ENCODE measurements around the gene EFNB3. TPM values are rescaled to one million over a fixed set of nuclear protein-coding genes. Genes with fewer than 3 reads are reported as not detected.

Gene EFNB3
- polyA plus RNA-seq, 1 of the 3 experiments (the other 2 are of a cell fraction), result 26.1 TPM

GRCh38 chr17:7687072-7687907 is 17.7 kb upstream of the EFNB3 start, which contains the start of gene TP53 (continued):
- no peak for TF ChIP-seq FOXJ3 (CRISPR knock-in tag; IDR thresholded peaks at IDR 0.05)
- TF ChIP-seq YY1 (IDR thresholded peaks at IDR 0.05; ENCODE audit: low read depth), result peak; percentile 98
- no peak for TF ChIP-seq RXRA (IDR thresholded peaks at IDR 0.05; ENCODE audit: borderline replicate concordance, low read depth)
- TF ChIP-seq CTCF (IDR thresholded peaks at IDR 0.05), result no peak

- POLR2A ChIA-PET, result interaction anchor here (0.7 to 4.5 kb wide), 20 partner anchors 16 to 359 kb away, joined by 3 to 53 read pairs (median 9); partner anchors contain the start of genes ATP1B2, CYB5D1, EFNB3 and FXR2
- H3K79me2 ChIP-seq (ENCODE audit: insufficient read depth), result peaks cover 65% of the 10 kb centered on the region
- no peaks in the 10 kb centered on the region for H3K9me2 ChIP-seq
- H3K4me2 ChIP-seq, result peak within 1 kb of the TSS; percentile 98
- peak; percentile 90 for DNase-seq
- peak within 1 kb of the TSS; percentile 99 for H3K9ac ChIP-seq
- no peaks in the 10 kb centered on the region for H3K27me3 ChIP-seq (ENCODE audit: insufficient read depth)
- no peaks in the 10 kb centered on the region for H3K9me3 ChIP-seq
- peak within 1 kb of the TSS; percentile 94 for H2AFZ ChIP-seq (ENCODE audit: low read depth)
- peak within 1 kb of the TSS; percentile 80 to 91 for H3K4me3 ChIP-seq (ENCODE audit: low read depth in 2 of 2, low read length in 1 of 2)
- peaks cover 12 to 17% of the 10 kb centered on the region in 2 experiments; a peak in 3 of 4 replicates for H3K4me1 ChIP-seq (ENCODE audit: control insufficient read depth in 1 of 2, insufficient read depth in 2 of 2, low read depth in 1 of 2, low read length in 1 of 2)
- peaks cover 2 to 9% of the 10 kb centered on the region in 2 experiments for H3K36me3 ChIP-seq (replicated peaks in 1 of 2; ENCODE audit: control insufficient read depth in 1 of 2, insufficient read depth in 2 of 2, low read length in 1 of 2)
- H4K20me1 ChIP-seq (ENCODE audit: insufficient read depth), result no peaks in the 10 kb centered on the region
- H3F3A ChIP-seq (replicated peaks; ENCODE audit: insufficient read depth), result peaks cover 27% of the 10 kb centered on the region
- peak within 1 kb of the TSS; percentile 97 to 98 for H3K27ac ChIP-seq (ENCODE audit: low read depth in 2 of 2, low read length in 1 of 2)
- 2% methylated on average over 16 of the region's 51 CpGs for WGBS (ENCODE audit: low lambda C conversion rate)
- CTCF ChIA-PET, result interaction anchor here (0.6 to 7.4 kb wide), 52 partner anchors 9 to 392 kb away, joined by 3 to 166 read pairs (median 5); partner anchors contain the start of genes ATP1B2, CD68, CHD3 and DNAH2
- TF ChIP-seq FOXM1 (IDR thresholded peaks at IDR 0.05; ENCODE audit: low read depth), result no peak
- no peak; the same call in 1 of the 2 replicates for TF ChIP-seq RFX5 (IDR thresholded peaks at IDR 0.05; ENCODE audit: low read length)
- TF ChIP-seq RXRA (IDR thresholded peaks at IDR 0.05; ENCODE audit: borderline replicate concordance, low read depth), result no peak
- TF ChIP-seq EP300 (IDR thresholded peaks at IDR 0.05; ENCODE audit: borderline replicate concordance in 1 of 2, low read depth in 1 of 2, low read length in 1 of 2), result 0 out of 4 replicates have a peak, but pooled peaks of 1 of the 2 experiments have one; percentile 11
- TF ChIP-seq CHD2 (IDR thresholded peaks at IDR 0.05; ENCODE audit: low read length, partially characterized antibody), result peak; percentile 98
- TF ChIP-seq RAD21 (IDR thresholded peaks at IDR 0.05; ENCODE audit: low read length), result peak; percentile 79
- TF ChIP-seq YY1 (IDR thresholded peaks at IDR 0.05; ENCODE audit: low read depth), result no peak
- no peak for TF ChIP-seq MEF2A (IDR thresholded peaks at IDR 0.05; ENCODE audit: borderline replicate concordance, low read depth)
- TF ChIP-seq NFIC (IDR thresholded peaks at IDR 0.05; ENCODE audit: borderline replicate concordance), result no peak
- no peak for TF ChIP-seq JUND (IDR thresholded peaks at IDR 0.05)
- TF ChIP-seq TEAD4 (IDR thresholded peaks at IDR 0.05; ENCODE audit: borderline replicate concordance, insufficient read depth), result no peak
- TF ChIP-seq EZH2phosphoT487 (IDR thresholded peaks at IDR 0.05; ENCODE audit: borderline replicate concordance, low read depth), result no peak
- TF ChIP-seq MAX (IDR thresholded peaks at IDR 0.05; ENCODE audit: low read depth), result no peak; the same call in 1 of the 2 replicates
- TF ChIP-seq USF1 (IDR thresholded peaks at IDR 0.05; ENCODE audit: borderline replicate concordance, low read depth), result peak; percentile 22; the same call in 1 of the 2 replicates
- TF ChIP-seq IRF3 (IDR thresholded peaks at IDR 0.05; ENCODE audit: low read depth, low read length), result no peak
- peak; percentile 99 for TF ChIP-seq CTCF (IDR thresholded peaks at IDR 0.05)
- 0 out of 2 replicates have a peak, but pooled peaks have one; percentile 24 for TF ChIP-seq FOXJ3 (CRISPR knock-in tag; IDR thresholded peaks at IDR 0.05)
- no peak for TF ChIP-seq NRF1 (IDR thresholded peaks at IDR 0.05; ENCODE audit: low read depth, low read length)
- peak; percentile 66; the same call in 1 of the 2 replicates for TF ChIP-seq MXI1 (IDR thresholded peaks at IDR 0.05; ENCODE audit: low read depth, low read length)
Observed at GRCh38 chr17:7687908-7688807, 16.8 kb upstream of the EFNB3 start, which contains the start of gene WRAP53. Gene WRAP53 (plus strand): TSS chr17:7688477. CDS start chr17:7688649, 172 bp downstream.

Measured in SK-N-SH (cell line).